Measurements from ENCODE around the gene NGF. TPM values are rescaled to one million over a fixed set of nuclear protein-coding genes. Genes with fewer than 3 reads are reported as not detected.

Gene NGF
- total and polyA plus RNA-seq, 2 of the 8 experiments (the other 6 are each of a cell fraction or from before 2014, with no cell fraction given): 1.6 TPM; not detected in 1

DNA sequence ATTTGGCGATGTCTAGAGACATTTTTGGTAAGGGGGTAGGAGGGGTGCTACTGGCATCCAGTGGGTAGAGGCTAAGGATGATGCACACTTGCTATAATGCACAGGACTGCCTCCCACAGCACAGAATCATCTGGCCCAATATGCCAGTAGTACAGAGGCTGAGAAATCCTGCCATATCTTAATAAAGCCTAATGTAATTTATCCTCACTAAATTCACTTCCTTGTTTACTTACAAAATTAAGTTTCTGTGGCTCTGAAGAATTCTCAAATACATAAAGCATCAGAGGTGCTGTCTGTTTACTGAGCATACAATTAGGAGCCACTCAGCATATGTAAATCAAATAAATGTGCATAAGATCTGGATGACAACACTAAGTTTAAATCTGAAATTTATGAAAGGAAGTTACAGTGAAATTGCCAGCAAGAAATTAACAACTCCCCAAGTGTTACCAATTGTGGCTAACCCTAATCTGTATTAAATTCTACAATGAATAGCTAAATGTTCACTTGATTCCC is 26.5 kb downstream of the NGF start (continued):
- TF ChIP-seq YY1 (IDR thresholded peaks at IDR 0.05; ENCODE audit: low read depth, low read length): no peak
- TF ChIP-seq SIN3A (conservative IDR thresholded peaks at IDR 0.05 in 1 of 2, IDR thresholded peaks at IDR 0.05 in 1 of 2; ENCODE audit: low read depth in 1 of 2, low read length in 2 of 2): no peak
- TF ChIP-seq KDM4A (IDR thresholded peaks at IDR 0.05; ENCODE audit: low read depth, low read length, severe bottlenecking): no peak
- TF ChIP-seq RBBP5 (IDR thresholded peaks at IDR 0.05; ENCODE audit: borderline replicate concordance, low read depth, low read length): no peak
- no peak for TF ChIP-seq TEAD4 (IDR thresholded peaks at IDR 0.05; ENCODE audit: low read depth, low read length)
- TF ChIP-seq CHD1 (IDR thresholded peaks at IDR 0.05; ENCODE audit: low read depth, low read length): no peak
- no peak for TF ChIP-seq CHD7 (IDR thresholded peaks at IDR 0.05; ENCODE audit: insufficient replicate concordance, low read length)
- no peak for TF ChIP-seq POU5F1 (IDR thresholded peaks at IDR 0.05; ENCODE audit: low read depth, low read length)
- TF ChIP-seq EGR1 (IDR thresholded peaks at IDR 0.05; ENCODE audit: borderline replicate concordance, low read depth, low read length): no peak
- TF ChIP-seq NRF1 (IDR thresholded peaks at IDR 0.05; ENCODE audit: low read depth, low read length): no peak
- TF ChIP-seq ASH2L (IDR thresholded peaks at IDR 0.05; ENCODE audit: low read length): no peak

Data from H1 (cell line).